Prostate gland (tissue), 2 donors: ENCODE measurements around the gene ESRRB. TPM values are rescaled to one million over a fixed set of nuclear protein-coding genes. Genes with fewer than 3 reads are reported as not detected.
"Not testable (repeated sequence)": the region's sequence is repeated elsewhere in the genome, so short reads cannot be mapped to it uniquely, and the experiment has no call there.

Source experiments
- DNase-seq: peaks from one replicate; pipeline ENCODE4 v3.0.0-alpha.2; 2019; ENCODE audit warnings: low spot score
- H3K27ac ChIP-seq, 2 donors: fragments of 200-600 bp; sonication (generic); 2 replicates each; pipeline ENCODE4 v1.5.1; 2017 to 2019
- H3K27me3 ChIP-seq: fragments of 200-600 bp; sonication (generic); replicated peaks from 2 replicates; pipeline ENCODE4 v1.5.1; 2019; ENCODE audit not compliant: insufficient read depth
- H3K36me3 ChIP-seq, 2 donors: fragments of 200-600 bp; sonication (generic); 1 replicate in 1 of 2; 2 replicates in 1 of 2; pipeline versions ENCODE4 v1.5.1 to v1.8.1; 2017 to 2019
- H3K4me1 ChIP-seq: fragments of 200-600 bp; sonication (generic); replicated peaks from 2 replicates; pipeline ENCODE4 v1.5.1; 2019
- H3K4me3 ChIP-seq, 2 donors: fragments of 200-600 bp; sonication (generic); 2 replicates each; pipeline ENCODE4 v1.5.1; 2017 to 2019
- H3K9me3 ChIP-seq: fragments of 200-600 bp; sonication (generic); 2 replicates; pipeline ENCODE4 v1.5.1; 2017
- POLR2A ChIP-seq: fragments of 450-650 bp; IDR thresholded peaks from one replicate; pipeline ENCODE4 v1.6.1; 2016; ENCODE audit warnings: antibody characterized with exemption, mild to moderate bottlenecking
- POLR2AphosphoS5 ChIP-seq: sonication (generic); formaldehyde crosslinking; IDR thresholded peaks from one replicate; pipeline ENCODE4 v1.6.1; 2017; ENCODE audit warnings: antibody characterized with exemption
- WGBS: methylation state at CpG from one replicate; pipeline ENCODE4 v1.1.5; 2018; 5-methylcytosine and 5-hydroxymethylcytosine counted together
- intact Hi-C: fragments of 100-400 bp; cut with DNase I; formaldehyde crosslinking; loops from one replicate; pipeline ENCODE4 v1.14.2; 2022
- total RNA-seq, 2 donors: library from RNA; depleted of rRNA; stranded (reverse); fragments of >200 nt; gene quantifications; one replicate each; pipeline ENCODE4 v1.1.0, GENCODE V29; 2016
- TF ChIP-seq, protein P1 (sequence below), 4 experiments: fragments of 200-600 bp in 2 of 4; fragments of 450-650 bp in 2 of 4; sonication (generic) in 2 of 4; IDR thresholded peaks; 1 replicate in 3 of 4; 2 replicates in 1 of 4; pipeline ENCODE4 v1.5.1; 2016 to 2019; ENCODE audit warnings: antibody characterized with exemption in 4 of 4, mild to moderate bottlenecking in 2 of 4, moderate library complexity in 2 of 4

ESRRB gene
- total RNA-seq, 2 donors from 2014 or later: 0.32 TPM; not detected in 1

DNA sequence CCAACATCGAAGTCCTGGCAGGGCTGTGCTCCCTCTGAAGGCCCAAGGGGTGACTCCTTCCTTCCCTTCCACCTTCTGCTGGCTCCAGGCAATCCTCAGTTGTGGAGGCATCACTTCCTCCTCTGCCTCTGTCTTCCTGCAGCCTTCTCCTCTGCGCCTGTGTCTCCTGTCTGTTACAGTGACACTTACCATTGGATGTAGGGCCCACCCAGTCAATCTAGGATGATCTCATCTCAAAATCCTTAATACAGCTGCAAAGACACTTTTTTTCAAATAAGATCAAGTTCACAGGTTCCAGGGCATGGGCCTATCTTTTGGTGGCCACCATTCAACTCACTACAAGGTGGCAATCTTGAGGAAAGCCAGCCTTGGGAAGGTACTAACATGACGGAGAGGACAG is 155.1 kb downstream of the ESRRB start:
- Histone ChIP-seq H3K9me3 (no peaks in the 10 kb centered on the region), H3K36me3 (no peaks in the 10 kb centered on the region), H3K27me3 (no peaks in the 10 kb centered on the region), H3K4me3 (no peak overlapping the region), H3K27ac (peak overlapping the region; percentile 38 to 55), H3K4me1 (no peaks in the 10 kb centered on the region)
- TF ChIP-seq POLR2AphosphoS5 (no peak), POLR2A (no peak)
- TF ChIP-seq, protein P1, sequence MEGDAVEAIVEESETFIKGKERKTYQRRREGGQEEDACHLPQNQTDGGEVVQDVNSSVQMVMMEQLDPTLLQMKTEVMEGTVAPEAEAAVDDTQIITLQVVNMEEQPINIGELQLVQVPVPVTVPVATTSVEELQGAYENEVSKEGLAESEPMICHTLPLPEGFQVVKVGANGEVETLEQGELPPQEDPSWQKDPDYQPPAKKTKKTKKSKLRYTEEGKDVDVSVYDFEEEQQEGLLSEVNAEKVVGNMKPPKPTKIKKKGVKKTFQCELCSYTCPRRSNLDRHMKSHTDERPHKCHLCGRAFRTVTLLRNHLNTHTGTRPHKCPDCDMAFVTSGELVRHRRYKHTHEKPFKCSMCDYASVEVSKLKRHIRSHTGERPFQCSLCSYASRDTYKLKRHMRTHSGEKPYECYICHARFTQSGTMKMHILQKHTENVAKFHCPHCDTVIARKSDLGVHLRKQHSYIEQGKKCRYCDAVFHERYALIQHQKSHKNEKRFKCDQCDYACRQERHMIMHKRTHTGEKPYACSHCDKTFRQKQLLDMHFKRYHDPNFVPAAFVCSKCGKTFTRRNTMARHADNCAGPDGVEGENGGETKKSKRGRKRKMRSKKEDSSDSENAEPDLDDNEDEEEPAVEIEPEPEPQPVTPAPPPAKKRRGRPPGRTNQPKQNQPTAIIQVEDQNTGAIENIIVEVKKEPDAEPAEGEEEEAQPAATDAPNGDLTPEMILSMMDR (IDR thresholded peaks at IDR 0.05): no peak
- DNase-seq: no peak
- intact Hi-C loops: no loop called here
- WGBS: 79% methylated on average over 3 of the region's 3 CpGs

GRCh38 chr14:76531821-76532318 is 155.9 kb downstream of the ESRRB start:
- no peaks in the 10 kb centered on the region for H3K4me1 ChIP-seq
- no peaks in the 10 kb centered on the region for H3K36me3 ChIP-seq
- peak; percentile 71 for DNase-seq
- 30% methylated on average over 15 of the region's 15 CpGs for WGBS
- H3K4me3 ChIP-seq: no peak overlapping the region
- intact Hi-C loops: no loop called here
- TF ChIP-seq POLR2AphosphoS5: peak; percentile 62
- TF ChIP-seq, protein P1 (IDR thresholded peaks at IDR 0.05): no peak
- no peaks in the 10 kb centered on the region for H3K9me3 ChIP-seq
- peak overlapping the region; percentile 38 to 55 for H3K27ac ChIP-seq
- H3K27me3 ChIP-seq: no peaks in the 10 kb centered on the region

GRCh38 chr14:76536636-76537035 is 160.7 kb downstream of the ESRRB start:
- H3K27ac ChIP-seq, H3K27me3 ChIP-seq, DNase-seq, H3K9me3 ChIP-seq, intact Hi-C loops, H3K36me3 ChIP-seq, H3K4me1 ChIP-seq, H3K4me3 ChIP-seq: not testable (repeated sequence)
- WGBS: 95% methylated on average over 20 of the region's 25 CpGs

- Histone ChIP-seq H3K4me1 (peaks cover 4% of the 10 kb centered on the region), H3K36me3 (no peaks in the 10 kb centered on the region), H3K27me3 (no peaks in the 10 kb centered on the region), H3K9me3 (no peaks in the 10 kb centered on the region), H3K4me3 (no peak overlapping the region), H3K27ac (no peak overlapping the region)
- 23% methylated on average over 10 of the region's 10 CpGs for WGBS
- intact Hi-C loops: no loop called here
- no peak for TF ChIP-seq POLR2AphosphoS5
- TF ChIP-seq POLR2A: no peak
- TF ChIP-seq, protein P1 (IDR thresholded peaks at IDR 0.05): no peak
- DNase-seq: no peak
Measured at GRCh38 chr14:76537906-76538647, 162.1 kb downstream of the ESRRB start.

- WGBS: 44% methylated on average over 1 of the region's 1 CpG
- H3K36me3 ChIP-seq: no peaks in the 10 kb centered on the region
- DNase-seq: no peak
- TF ChIP-seq POLR2AphosphoS5 (no peak), POLR2A (no peak)
- TF ChIP-seq, protein P1 (IDR thresholded peaks at IDR 0.05): no peak
- peaks cover 4% of the 10 kb centered on the region for H3K4me1 ChIP-seq
- no peaks in the 10 kb centered on the region for H3K9me3 ChIP-seq
- H3K27me3 ChIP-seq: no peaks in the 10 kb centered on the region
- H3K27ac ChIP-seq: no peak overlapping the region
- no peak overlapping the region for H3K4me3 ChIP-seq
- intact Hi-C loops: no loop called here
Measured at GRCh38 chr14:76538648-76539008, 162.7 kb downstream of the ESRRB start.
